ENCODE data around the gene GPR161. TPM values are rescaled to one million over a fixed set of nuclear protein-coding genes. Genes with fewer than 3 reads are reported as not detected.
A peak's percentile ranks its signal among the peaks of the same experiment; 100 is the strongest.

GPR161 gene
- total RNA-seq, 2 donors from 2014 or later: 10.3 to 11.6 TPM

DNA sequence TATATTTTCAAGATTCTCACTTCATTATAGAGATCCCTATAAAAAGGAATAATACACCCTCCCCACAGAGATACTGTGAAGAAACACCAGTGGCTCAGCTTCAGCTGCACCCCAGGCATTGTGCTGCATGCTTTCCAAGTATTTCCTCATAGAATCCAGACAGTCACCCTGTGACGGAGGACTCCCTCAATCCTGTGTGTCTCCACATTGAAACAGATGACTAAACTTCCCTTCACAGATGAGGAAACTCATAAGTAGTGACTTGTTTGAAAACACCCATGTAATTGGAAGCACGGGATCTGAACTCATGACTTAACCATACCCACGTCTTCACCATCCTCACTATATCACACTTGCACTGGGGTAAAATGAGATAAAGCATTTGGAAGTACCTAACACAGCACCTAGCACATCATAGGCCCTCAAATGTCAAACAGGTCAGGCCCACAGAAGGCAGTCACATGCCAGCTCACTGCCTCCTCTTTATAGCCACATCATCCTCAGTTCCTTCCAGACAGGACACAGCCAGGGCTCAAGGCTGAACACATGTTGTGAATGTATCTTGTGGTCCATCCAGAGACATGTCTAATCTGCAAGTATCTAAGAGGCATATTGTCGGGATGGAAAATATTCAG is 55.2 kb downstream of the GPR161 start:
- H3K4me3 ChIP-seq: no peak overlapping the region
- DNase-seq (ENCODE audit: low spot score) (no peak), ATAC-seq (ENCODE audit: insufficient number of reproducible peaks, low FRiP score, low read depth) (peak; percentile 18)
- H3K9me3 ChIP-seq: no peaks in the 10 kb centered on the region
- H3K27me3 ChIP-seq (replicated peaks; ENCODE audit: insufficient read depth): no peaks in the 10 kb centered on the region
- H3K4me1 ChIP-seq (ENCODE audit: control insufficient read depth in 1 of 2, low read depth in 2 of 2): peaks cover 18 to 56% of the 10 kb centered on the region in 2 donors
- peak overlapping the region in 1 of 2 donors; percentile 39 for H3K27ac ChIP-seq
- TF ChIP-seq, protein P1, sequence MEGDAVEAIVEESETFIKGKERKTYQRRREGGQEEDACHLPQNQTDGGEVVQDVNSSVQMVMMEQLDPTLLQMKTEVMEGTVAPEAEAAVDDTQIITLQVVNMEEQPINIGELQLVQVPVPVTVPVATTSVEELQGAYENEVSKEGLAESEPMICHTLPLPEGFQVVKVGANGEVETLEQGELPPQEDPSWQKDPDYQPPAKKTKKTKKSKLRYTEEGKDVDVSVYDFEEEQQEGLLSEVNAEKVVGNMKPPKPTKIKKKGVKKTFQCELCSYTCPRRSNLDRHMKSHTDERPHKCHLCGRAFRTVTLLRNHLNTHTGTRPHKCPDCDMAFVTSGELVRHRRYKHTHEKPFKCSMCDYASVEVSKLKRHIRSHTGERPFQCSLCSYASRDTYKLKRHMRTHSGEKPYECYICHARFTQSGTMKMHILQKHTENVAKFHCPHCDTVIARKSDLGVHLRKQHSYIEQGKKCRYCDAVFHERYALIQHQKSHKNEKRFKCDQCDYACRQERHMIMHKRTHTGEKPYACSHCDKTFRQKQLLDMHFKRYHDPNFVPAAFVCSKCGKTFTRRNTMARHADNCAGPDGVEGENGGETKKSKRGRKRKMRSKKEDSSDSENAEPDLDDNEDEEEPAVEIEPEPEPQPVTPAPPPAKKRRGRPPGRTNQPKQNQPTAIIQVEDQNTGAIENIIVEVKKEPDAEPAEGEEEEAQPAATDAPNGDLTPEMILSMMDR (IDR thresholded peaks at IDR 0.05): no peak
- peaks cover 17% of the 10 kb centered on the region for H3K36me3 ChIP-seq

DNA sequence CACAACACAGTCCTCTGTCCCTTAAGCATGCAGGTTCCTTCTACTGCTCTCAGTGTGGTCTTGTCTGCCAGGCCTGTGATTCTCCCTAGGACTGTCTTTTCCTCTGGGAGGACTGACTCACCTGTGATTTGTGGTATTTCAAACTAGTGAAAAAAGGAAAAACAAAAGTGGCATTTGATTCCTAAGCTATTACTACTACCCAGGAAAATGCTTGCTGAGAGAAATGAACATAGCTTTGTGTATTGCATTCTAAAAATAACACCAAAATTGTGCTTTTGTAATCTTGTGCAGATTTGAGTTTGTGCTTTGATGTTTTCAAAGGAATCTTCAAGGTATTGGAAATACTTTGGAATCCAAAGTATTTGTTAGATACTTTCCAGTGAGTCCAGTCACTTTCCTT is 57.0 kb downstream of the GPR161 start:
- peaks cover 3 to 39% of the 10 kb centered on the region in 2 donors for H3K4me1 ChIP-seq (ENCODE audit: control insufficient read depth in 1 of 2, low read depth in 2 of 2)
- TF ChIP-seq, protein P1 (IDR thresholded peaks at IDR 0.05): no peak
- peaks cover 21% of the 10 kb centered on the region for H3K36me3 ChIP-seq
- ATAC-seq (ENCODE audit: insufficient number of reproducible peaks, low FRiP score, low read depth): no peak
- peak overlapping the region in 1 of 2 donors; percentile 48 for H3K27ac ChIP-seq
- DNase-seq (ENCODE audit: low spot score): no peak
- no peaks in the 10 kb centered on the region for H3K9me3 ChIP-seq
- H3K27me3 ChIP-seq (replicated peaks; ENCODE audit: insufficient read depth): no peaks in the 10 kb centered on the region
- H3K4me3 ChIP-seq: no peak overlapping the region

DNA sequence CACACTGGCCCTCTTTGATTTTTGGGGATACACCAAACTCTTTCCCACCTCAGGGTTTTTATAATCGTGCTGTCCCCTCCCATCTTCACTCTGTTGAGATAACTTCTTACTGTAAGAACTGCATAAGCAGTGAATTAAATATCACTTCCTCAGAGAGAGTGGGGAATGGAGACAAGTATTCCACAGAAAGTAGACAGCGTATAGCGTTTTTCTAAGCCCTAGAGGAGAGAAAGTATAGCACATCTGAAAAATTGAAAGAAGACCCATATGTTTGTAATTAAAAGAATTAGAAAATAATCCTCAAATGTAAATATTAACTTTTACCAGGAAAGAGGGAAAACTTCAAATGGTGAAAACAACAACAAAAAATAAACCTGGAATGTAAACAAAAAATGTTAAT is 67.3 kb downstream of the GPR161 start:
- H3K27me3 ChIP-seq (replicated peaks; ENCODE audit: insufficient read depth): no peaks in the 10 kb centered on the region
- no peak overlapping the region for H3K27ac ChIP-seq
- H3K4me3 ChIP-seq: no peak overlapping the region
- DNase-seq (ENCODE audit: low spot score) (no peak), ATAC-seq (ENCODE audit: insufficient number of reproducible peaks, low FRiP score, low read depth) (no peak)
- H3K4me1 ChIP-seq (ENCODE audit: control insufficient read depth in 1 of 2, low read depth in 2 of 2): no peaks in the 10 kb centered on the region
- H3K9me3 ChIP-seq: no peaks in the 10 kb centered on the region
- H3K36me3 ChIP-seq: peaks cover 47% of the 10 kb centered on the region
- TF ChIP-seq, protein P1 (IDR thresholded peaks at IDR 0.05): no peak

DNA sequence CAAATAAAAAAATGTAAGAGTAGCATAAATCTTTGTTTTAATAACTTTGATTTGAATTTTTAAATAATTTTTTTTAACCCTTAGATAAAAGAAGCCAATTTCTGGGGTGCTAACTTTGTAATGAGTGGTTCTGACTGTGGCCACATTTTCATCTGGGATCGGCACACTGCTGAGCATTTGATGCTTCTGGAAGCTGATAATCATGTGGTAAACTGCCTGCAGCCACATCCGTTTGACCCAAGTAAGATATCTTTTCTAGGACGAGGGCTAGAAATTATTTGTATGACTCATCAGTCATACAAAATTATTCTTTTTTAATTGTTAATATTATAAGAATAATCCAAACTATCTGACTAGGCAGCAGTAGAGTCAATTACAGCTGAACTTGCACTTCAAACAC is 71.2 kb downstream of the GPR161 start:
- no peaks in the 10 kb centered on the region for H3K9me3 ChIP-seq
- no peak for ATAC-seq (ENCODE audit: insufficient number of reproducible peaks, low FRiP score, low read depth)
- DNase-seq (ENCODE audit: low spot score): no peak
- TF ChIP-seq, protein P1 (IDR thresholded peaks at IDR 0.05): no peak
- no peaks in the 10 kb centered on the region for H3K4me1 ChIP-seq (ENCODE audit: control insufficient read depth in 1 of 2, low read depth in 2 of 2)
- H3K36me3 ChIP-seq: peaks cover 22% of the 10 kb centered on the region
- no peak overlapping the region for H3K4me3 ChIP-seq
- no peaks in the 10 kb centered on the region for H3K27me3 ChIP-seq (replicated peaks; ENCODE audit: insufficient read depth)
- H3K27ac ChIP-seq: no peak overlapping the region

DNA sequence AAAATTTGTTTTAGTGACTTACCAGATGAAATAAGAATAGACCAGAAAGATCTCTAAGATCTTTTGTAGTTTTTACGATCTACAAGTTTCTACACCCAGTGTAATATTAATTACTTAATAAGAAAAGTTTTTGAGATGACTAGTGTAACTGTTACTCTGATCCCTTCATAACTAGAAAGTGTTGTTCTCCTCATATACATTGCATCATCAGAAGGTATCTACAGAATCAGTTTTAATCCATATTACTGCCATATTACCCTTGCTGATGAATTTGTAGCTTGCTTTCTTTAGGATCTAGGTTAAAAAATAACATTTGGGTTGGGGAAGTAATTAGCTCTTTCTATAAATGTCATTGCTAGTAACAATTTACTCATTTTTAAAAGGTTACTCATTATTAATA is 72.5 kb downstream of the GPR161 start:
- DNase-seq (ENCODE audit: low spot score) (no peak), ATAC-seq (ENCODE audit: insufficient number of reproducible peaks, low FRiP score, low read depth) (no peak)
- H3K4me1 ChIP-seq (ENCODE audit: control insufficient read depth in 1 of 2, low read depth in 2 of 2): no peaks in the 10 kb centered on the region
- peaks cover 15% of the 10 kb centered on the region for H3K36me3 ChIP-seq
- H3K27ac ChIP-seq: no peak overlapping the region
- H3K9me3 ChIP-seq: no peaks in the 10 kb centered on the region
- TF ChIP-seq, protein P1 (IDR thresholded peaks at IDR 0.05): no peak
- no peaks in the 10 kb centered on the region for H3K27me3 ChIP-seq (replicated peaks; ENCODE audit: insufficient read depth)
- no peak overlapping the region for H3K4me3 ChIP-seq
